Cortex of kidney (tissue), 1 donor: ENCODE data around the gene CBFA2T3.
"Not testable (repeated sequence)": the region's sequence is repeated elsewhere in the genome, so short reads cannot be mapped to it uniquely, and the experiment has no call there.

Experiments used
- DNase-seq: peaks from one replicate; lab custom pipeline; 2025; lab: John Stamatoyannopoulos, UW

The CBFA2T3 gene

GRCh38 chr16:88922114-88922825, 54.7 kb downstream of the CBFA2T3 start:
- DNase-seq = no peak

GRCh38 chr16:88921591-88921990, 55.4 kb downstream of the CBFA2T3 start:
- DNase-seq = no peak

GRCh38 chr16:88920618-88921590, 56.1 kb downstream of the CBFA2T3 start:
- DNase-seq = no peak

GRCh38 chr16:88919936-88920335, 57.1 kb downstream of the CBFA2T3 start:
- no peak for DNase-seq

GRCh38 chr16:88918896-88919295, 58.1 kb downstream of the CBFA2T3 start:
- not testable (repeated sequence) for DNase-seq

GRCh38 chr16:88917915-88918627, 58.9 kb downstream of the CBFA2T3 start:
- no peak for DNase-seq

- no peak for DNase-seq
Measured at GRCh38 chr16:88917146-88917914, 59.7 kb downstream of the CBFA2T3 start.

GRCh38 chr16:88915639-88916327, 61.2 kb downstream of the CBFA2T3 start:
- no peak for DNase-seq

- DNase-seq = no peak
Measured at GRCh38 chr16:88914750-88915368, 62.1 kb downstream of the CBFA2T3 start.

- no peak for DNase-seq
Measured at GRCh38 chr16:88913870-88914269, 63.1 kb downstream of the CBFA2T3 start.

GRCh38 chr16:88913001-88913612, 63.9 kb downstream of the CBFA2T3 start:
- DNase-seq = no peak

GRCh38 chr16:88912556-88912955, 64.5 kb downstream of the CBFA2T3 start:
- DNase-seq = no peak

- no peak for DNase-seq
Measured at GRCh38 chr16:88911946-88912310, 65.1 kb downstream of the CBFA2T3 start.

- no peak for DNase-seq
Measured at GRCh38 chr16:88911136-88911945, 65.7 kb downstream of the CBFA2T3 start.

GRCh38 chr16:88910284-88911135, 66.5 kb downstream of the CBFA2T3 start:
- DNase-seq = no peak

- no peak for DNase-seq
Measured at GRCh38 chr16:88909431-88910210, 67.4 kb downstream of the CBFA2T3 start.

- no peak for DNase-seq
Measured at GRCh38 chr16:88908307-88908706, 68.7 kb downstream of the CBFA2T3 start.

GRCh38 chr16:88907768-88908167, 69.2 kb downstream of the CBFA2T3 start:
- no peak for DNase-seq
